H1 (cell line): ENCODE measurements around the gene MORC2.

Experiments
- CTCF ChIP-seq, 3 experiments: IDR thresholded peaks; 1 replicate in 2 of 3; 2 replicates in 1 of 3; pipeline versions ENCODE4 v1.5.1 to v1.6.1; 2011; ENCODE audit warnings: low read length in 3 of 3, mild to moderate bottlenecking in 3 of 3, inconsistent platforms in 2 of 3, low read depth in 1 of 3, moderate library complexity in 1 of 3; ENCODE audit not compliant: insufficient read depth in 1 of 3; ENCODE audit errors: control extremely low read depth in 1 of 3
- EP300 ChIP-seq, 2 experiments: IDR thresholded peaks; 1 replicate in 1 of 2; 2 replicates in 1 of 2; pipeline ENCODE4 v1.6.1; 2011 to 2012; ENCODE audit warnings: low read depth in 2 of 2, low read length in 2 of 2, mild to moderate bottlenecking in 2 of 2, borderline replicate concordance in 1 of 2, inconsistent platforms in 1 of 2, moderate library complexity in 1 of 2
- EZH2 ChIP-seq: fragments of 200-600 bp; sonication (generic); IDR thresholded peaks from 2 replicates; pipeline ENCODE4 v1.7.1; 2012; ENCODE audit warnings: low read depth, mild to moderate bottlenecking, moderate library complexity, low read length, inconsistent platforms; ENCODE audit not compliant: severe bottlenecking
- KDM1A ChIP-seq: fragments of 200-600, 300-600 bp; sonication (generic); IDR thresholded peaks from 2 replicates; pipeline ENCODE4 v1.7.1; 2016; ENCODE audit warnings: mild to moderate bottlenecking, low read length, borderline replicate concordance
- POLR2A ChIP-seq, 2 experiments: IDR thresholded peaks; 1 replicate in 1 of 2; 2 replicates in 1 of 2; pipeline ENCODE4 v1.6.1; 2011; ENCODE audit warnings: low read depth in 2 of 2, low read length in 2 of 2, mild to moderate bottlenecking in 2 of 2; ENCODE audit errors: control extremely low read depth in 1 of 2
- POLR2AphosphoS5 ChIP-seq: IDR thresholded peaks from 2 replicates; pipeline ENCODE4 v1.6.1; 2011; ENCODE audit warnings: low read depth, low read length
- RAD21 ChIP-seq, 2 experiments: IDR thresholded peaks in 1 of 2; conservative IDR thresholded peaks in 1 of 2; 2 replicates each; pipeline ENCODE4 v1.6.1; 2011; ENCODE audit warnings: low read depth in 2 of 2, low read length in 2 of 2, improper control_type of control experiment in 1 of 2, inconsistent platforms in 1 of 2, mild to moderate bottlenecking in 1 of 2, moderate library complexity in 1 of 2

- TF ChIP-seq KDM1A (no peak), POLR2AphosphoS5 (no peak), RAD21 (IDR thresholded peaks at IDR 0.05 in 1 of 2, conservative IDR thresholded peaks at IDR 0.05 in 1 of 2; ENCODE audit: low read depth in 2 of 2, low read length in 2 of 2) (no peak), EZH2 (no peak), CTCF (IDR thresholded peaks at IDR 0.05; ENCODE audit: control extremely low read depth in 1 of 3, insufficient read depth in 1 of 3, low read depth in 1 of 3, low read length in 3 of 3) (no peak), POLR2A (IDR thresholded peaks at IDR 0.05; ENCODE audit: control extremely low read depth in 1 of 2, low read depth in 2 of 2, low read length in 2 of 2) (no peak), EP300 (IDR thresholded peaks at IDR 0.05; ENCODE audit: borderline replicate concordance in 1 of 2, low read depth in 2 of 2, low read length in 2 of 2) (no peak)
These were observed 62.8 kb downstream of the MORC2 start for GRCh38 chr22:30905696-30906341.
